GM12892 (cell line): Measurements from ENCODE around the gene POLR3G.

ENCODE experiments used
- POLR2A ChIP-seq: IDR thresholded peaks from 2 replicates; pipeline ENCODE4 v1.6.1; 2011; ENCODE audit warnings: low read depth, low read length, control low read depth
- POLR2AphosphoS5 ChIP-seq: IDR thresholded peaks from 2 replicates; pipeline ENCODE4 v1.6.1; 2011; ENCODE audit warnings: low read depth, low read length, control low read depth
- TAF1 ChIP-seq: IDR thresholded peaks from 2 replicates; pipeline ENCODE4 v1.6.1; 2011; ENCODE audit warnings: low read depth, mild to moderate bottlenecking, control low read depth, low read length, borderline replicate concordance

GRCh38 chr5:90533794-90534193 is 59.1 kb downstream of the POLR3G start:
- no peak for TF ChIP-seq POLR2A
- no peak for TF ChIP-seq POLR2AphosphoS5
- no peak for TF ChIP-seq TAF1
